Stimulated activated CD8-positive, alpha-beta memory T cell treated with anti-CD3 and anti-CD28 coated beads, Interleukin-12 subunit alpha, Interleukin-12 subunit beta, amount 100 ng/mL, for 24 hours (primary cell): ENCODE results near the gene KCNJ10.

Experiments
- DNase-seq: peaks from one replicate; pipeline ENCODE4 v3.0.0-alpha.2; 2020; ENCODE audit errors: extremely low read depth

Gene KCNJ10

GRCh38 chr1:160099716-160100375 lies 29.9 kb upstream of the KCNJ10 start:
- DNase-seq: no peak

DNA sequence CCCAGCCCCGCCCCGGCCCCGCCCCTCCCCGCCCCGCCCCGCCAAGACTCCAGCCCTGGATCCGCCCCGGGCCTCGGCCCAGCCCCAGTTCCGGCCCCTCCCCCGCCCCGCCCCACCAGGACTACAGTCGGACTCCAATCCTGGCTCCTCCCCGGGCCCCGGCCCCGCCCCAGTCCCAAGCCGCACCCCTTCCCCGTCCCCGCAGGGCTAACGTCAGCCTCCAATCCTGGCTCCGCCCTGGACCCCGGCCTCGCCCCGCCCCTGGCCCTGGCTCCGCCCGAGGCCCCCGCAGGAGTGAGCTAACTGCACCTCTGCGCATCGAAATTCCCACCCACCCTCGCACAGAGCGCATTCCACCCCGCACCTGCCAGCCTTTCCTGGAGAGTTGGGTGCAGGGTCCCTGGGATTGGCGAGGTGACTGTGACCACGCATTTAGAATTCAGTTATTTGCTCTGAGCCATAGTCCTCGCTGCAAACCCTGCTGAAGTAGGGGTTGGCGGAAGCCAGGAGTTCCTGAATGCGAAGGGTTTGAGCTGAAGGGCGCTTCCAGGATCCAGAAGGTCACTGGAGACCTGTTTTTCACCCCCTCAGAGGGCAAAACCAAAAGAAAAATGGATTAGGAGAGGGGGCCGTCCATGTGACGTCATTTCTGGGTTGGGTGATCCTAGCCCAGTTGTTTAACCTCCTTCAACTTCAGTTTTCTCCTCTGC lies 29.0 kb upstream of the KCNJ10 start:
- DNase-seq: peak; percentile 93

DNA sequence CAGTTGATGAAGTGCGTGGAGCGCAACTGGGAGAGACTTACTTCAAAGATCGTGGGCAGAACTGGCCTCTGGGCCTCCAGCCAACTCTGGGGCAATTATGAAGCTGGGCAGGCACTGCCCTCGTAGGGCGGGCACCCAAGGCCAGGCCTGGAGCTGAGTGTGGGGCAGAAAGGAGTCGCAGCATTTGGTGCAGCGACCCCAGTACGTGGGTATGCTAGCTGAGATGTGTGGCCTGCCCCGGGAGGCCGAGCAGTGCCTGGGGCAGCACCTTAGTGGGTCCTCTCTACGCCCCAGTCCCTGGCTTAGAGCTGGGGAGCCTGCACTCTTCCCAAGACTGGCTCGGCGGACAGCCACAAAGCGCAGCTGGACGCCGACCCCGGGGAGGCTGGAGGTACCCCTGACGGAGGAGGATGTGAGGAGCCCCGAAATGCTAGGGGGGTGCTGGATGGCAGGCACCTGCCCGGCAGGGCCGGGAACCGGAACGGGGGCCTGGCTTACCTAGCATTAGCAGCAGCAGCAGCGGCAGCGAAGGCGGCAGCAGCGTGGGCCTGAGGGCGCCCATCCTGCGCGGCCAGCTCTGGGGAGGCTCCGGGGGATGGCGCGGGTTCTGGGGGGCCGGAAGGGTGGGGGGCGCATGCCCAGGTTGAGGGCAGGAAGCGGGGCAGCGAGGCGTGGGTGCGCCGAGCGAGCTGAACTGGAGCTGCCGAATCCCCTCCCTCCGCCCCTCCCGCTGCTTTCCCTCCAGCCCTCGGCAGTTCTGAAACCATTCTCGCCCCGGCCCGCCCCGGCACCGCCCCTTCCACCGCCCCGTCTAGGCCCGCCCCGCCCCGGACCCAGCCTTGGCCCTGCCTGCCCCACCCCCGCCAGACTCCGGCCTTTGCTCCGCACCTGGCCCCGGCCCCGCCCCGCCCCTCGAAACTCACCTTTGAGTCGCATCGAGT lies 28.2 kb upstream of the KCNJ10 start, which contains the start of gene IGSF8:
IGSF8 (minus strand) TSS at position 709 of the 941 bp plus-strand sequence; CDS start at position 562, 147 bp downstream.
- peak; percentile 83 for DNase-seq

GRCh38 chr1:160097151-160097910 lies 27.4 kb upstream of the KCNJ10 start:
- no peak for DNase-seq

GRCh38 chr1:160096274-160097116 lies 26.5 kb upstream of the KCNJ10 start:
- no peak for DNase-seq

GRCh38 chr1:160095382-160096105 lies 25.6 kb upstream of the KCNJ10 start:
- no peak for DNase-seq

DNA sequence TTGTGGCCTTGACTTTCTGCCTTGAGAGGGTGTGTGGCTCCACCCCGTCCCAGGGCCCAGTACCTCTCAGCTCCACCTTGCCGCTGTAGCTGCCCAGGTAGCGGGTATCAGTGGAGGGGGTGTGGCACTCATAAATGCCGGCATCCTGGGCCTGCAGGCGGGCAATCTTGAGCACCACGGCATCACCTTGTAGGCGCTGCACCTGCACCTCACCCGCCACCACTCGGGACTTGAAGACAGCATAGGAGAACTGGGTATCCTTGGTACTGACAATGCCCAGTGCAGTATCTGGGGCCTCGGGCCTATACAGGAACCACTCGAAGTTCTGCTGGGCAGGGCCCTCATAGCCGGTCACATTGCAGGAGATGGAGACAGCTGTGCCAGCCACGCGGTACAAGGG lies 24.8 kb upstream of the KCNJ10 start:
- DNase-seq: no peak

- no peak for DNase-seq
Measured at GRCh38 chr1:160094291-160094625, 24.3 kb upstream of the KCNJ10 start.

DNA sequence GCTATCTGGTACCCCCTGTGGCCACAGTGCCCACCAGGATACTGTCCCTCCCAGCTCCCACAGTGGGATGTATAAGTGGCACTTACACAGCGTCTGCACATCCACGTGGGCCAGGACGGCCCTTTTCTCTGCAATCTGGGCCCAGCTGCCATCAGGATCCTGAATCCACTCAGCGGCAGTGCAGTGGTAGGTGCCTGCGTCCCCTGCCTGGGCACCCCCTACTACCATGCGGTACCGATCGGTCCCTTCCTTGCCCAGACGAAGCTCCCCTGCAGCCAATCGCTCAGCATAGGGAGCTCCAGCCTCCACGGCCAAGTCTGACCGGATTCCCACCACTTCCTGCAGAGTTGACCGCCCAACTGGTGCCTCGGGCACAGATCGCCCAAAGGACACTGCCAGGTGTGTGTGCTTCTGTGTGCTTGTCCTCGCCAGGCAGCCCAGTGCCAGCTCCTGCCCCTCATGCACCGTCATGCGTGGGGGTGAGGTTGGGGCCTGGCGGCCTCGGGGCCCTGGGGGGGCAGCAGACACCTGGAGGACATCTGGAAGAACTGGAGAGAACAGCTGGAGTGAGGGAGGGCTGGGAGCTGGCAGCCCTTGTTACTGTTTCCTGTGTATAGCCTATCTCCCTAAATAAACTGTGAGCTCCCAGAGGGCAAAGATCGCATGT lies 23.8 kb upstream of the KCNJ10 start:
- no peak for DNase-seq

GRCh38 chr1:160093069-160093395 lies 23.1 kb upstream of the KCNJ10 start:
- DNase-seq: no peak

- no peak for DNase-seq
Measured at GRCh38 chr1:160092366-160093068, 22.6 kb upstream of the KCNJ10 start.

DNA sequence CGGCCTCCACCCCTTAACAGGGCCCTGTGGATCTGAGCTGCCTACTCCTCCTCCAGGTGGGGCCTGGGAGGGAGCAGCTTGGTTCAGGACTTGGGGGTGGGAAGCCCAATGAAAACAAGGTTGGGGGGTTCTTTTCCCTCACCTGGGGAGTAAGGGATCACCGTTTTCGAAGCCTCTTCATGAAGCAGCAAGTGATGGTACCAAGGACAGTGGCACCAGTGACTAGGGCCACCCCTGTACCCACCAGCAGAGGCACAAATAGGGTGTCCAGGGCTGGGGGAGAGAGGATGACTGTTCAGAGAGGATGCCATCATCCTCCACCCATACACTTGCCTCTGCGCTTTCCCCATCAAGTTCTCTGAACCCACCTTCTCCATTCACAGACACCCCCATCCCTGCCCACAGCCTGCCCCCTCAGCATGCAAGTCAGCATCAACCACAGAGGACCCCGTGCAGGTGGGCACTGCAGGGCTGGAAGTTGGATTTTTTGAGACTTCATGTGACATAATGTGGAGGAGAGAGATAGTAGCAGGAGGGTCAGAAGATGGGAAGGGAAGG lies 21.8 kb upstream of the KCNJ10 start:
- no peak for DNase-seq

GRCh38 chr1:160090760-160091159 lies 20.8 kb upstream of the KCNJ10 start:
- no peak for DNase-seq

DNA sequence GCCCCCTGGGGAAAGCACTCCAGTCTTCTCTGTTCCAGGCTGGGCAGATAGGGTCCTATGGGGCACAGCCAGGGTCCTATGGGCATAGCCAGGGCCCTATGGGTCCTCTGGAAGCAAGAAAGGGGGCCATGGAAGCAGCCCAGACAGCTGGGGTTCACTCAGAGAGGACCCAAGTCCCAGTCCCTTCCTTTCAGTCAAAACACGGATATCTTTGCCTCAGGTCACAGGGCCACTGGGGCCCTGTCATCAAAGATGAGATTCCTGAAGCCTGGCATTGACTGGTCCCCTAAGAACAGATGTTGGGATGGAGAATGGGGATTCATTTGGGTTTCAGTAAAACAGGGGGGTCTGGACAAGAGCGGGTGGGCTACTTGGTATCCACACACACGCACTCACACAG lies 19.9 kb upstream of the KCNJ10 start:
- DNase-seq: no peak

DNA sequence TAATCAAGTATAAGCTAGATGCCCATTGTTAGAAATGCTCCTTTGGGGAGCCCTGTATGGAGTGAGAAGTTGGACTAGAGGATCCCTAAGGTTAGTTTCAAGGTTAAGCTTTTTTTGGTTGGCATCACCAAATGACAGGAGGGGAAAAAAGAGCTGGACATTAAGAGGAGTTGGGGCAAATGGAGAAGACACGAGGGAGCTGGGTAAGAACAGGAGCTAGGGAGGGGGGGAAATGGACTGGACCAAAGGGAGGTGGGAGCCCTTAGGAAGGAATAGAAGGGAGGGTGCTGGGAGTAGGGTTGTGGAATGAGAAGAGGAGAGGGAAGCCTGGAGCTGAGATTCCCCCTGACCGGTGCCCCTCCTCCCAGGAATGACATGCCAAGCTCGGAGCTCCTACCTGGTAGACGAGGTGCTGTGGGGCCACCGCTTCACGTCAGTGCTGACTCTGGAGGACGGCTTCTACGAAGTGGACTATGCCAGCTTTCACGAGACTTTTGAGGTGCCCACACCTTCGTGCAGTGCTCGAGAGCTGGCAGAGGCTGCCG lies 17.2 kb upstream of the KCNJ10 start:
- DNase-seq: no peak

- no peak for DNase-seq
Measured at GRCh38 chr1:160086456-160086892, 16.5 kb upstream of the KCNJ10 start.

DNA sequence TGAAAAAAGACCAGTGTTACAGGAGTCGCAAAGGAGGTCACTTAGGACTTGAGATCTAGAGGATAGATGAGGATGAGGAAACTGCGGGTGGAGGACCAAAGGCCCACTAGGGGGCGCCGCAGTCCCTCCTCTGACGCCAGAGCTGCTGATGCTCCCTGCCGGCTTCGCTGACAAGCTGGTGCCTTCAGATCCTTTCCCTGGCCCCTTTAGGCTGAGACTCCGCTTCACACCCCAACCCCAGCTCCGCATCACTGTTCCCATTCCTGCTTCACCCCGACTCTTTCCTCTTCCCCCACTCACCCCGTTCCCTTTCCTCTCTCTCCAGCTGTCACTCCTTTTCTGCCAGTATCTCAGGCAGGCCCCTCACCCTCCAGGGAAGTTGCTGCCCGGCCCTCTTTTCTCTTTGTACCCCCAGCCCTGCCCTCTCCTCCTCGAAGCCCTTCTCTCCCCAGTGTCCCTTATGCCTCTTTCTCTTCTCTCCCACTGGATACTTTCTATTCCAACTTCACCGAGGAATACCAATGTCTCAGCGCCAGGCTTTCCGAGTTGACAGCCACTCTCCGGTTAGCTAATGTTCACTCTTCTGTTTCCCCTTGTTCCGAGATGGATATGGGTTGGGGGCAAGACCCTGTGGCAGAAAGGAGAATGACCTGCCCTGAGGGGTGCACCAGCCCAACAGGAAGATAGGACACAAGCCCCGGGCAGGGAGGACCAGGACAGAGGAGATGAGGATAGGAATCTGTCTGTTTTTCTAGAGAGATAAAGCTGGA lies 15.9 kb upstream of the KCNJ10 start:
- peak; percentile 61 for DNase-seq
